ENCODE measurements around the gene VPS18. TPM values are rescaled to one million over a fixed set of nuclear protein-coding genes. Genes with fewer than 3 reads are reported as not detected.

The VPS18 gene
- total and polyA plus RNA-seq, 2 donors (not counting 3 experiments of a cell fraction or from before 2014, with no cell fraction given), result 29.3 to 32.8 TPM

DNA sequence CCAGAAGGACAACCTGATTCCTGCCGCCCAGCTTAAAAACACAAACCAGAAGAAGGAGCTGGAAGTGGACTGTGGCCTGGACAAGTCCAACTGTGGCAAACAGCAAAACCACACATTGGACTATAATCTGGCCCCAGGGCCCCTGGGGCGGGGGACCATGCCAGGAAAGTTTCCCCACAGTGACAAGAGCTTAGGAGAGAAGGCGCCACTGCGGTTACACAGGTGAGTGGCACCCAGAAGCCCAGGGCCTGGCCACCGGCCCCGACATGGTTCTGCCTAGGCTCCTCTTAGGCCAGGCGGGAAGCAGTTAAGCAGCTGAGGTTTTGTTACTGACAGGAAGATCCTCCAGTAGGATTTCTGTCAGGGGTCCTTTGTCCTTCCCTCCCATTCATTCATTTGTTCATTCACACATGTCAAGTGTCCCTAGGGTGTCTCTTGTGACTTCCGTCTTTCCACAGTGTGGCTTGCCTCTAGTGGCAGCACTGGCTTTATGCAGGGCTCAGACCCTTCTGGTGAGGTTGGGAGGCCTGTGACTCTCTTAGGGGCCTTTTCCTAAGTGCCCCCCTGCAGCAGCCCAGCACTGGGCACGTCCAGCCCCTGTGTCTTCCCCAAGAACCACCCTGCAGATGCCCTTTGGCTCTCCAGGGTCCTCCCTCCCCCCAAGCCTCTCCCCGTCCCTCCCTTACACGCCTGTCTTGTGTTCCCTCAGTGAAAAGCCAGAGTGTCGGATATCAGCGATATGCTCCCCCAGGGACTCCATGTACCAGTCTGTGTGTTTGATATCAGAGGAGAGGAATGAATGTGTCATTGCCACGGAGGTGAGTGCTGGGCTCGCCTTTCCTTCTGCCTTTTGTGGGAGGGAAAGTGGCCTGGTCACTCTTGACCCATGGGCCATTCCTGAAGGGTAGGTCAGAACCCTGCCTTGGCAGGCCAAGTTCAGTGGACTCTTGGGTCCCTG is 42.7 kb downstream of the VPS18 start:
- Histone ChIP-seq H4K20me1 (replicated peaks; ENCODE audit: control insufficient read depth, extremely low read depth, insufficient read depth, low read length) (no peaks in the 10 kb centered on the region), H3K9ac (replicated peaks; ENCODE audit: extremely low read depth, insufficient read depth, low read length) (no peak overlapping the region), H3K36me3 (ENCODE audit: control insufficient read depth in 2 of 2, extremely low read depth in 1 of 2, insufficient read depth in 2 of 2, low read length in 2 of 2) (peaks cover 0 to 49% of the 10 kb centered on the region in 2 experiments), H3K4me1 (ENCODE audit: control insufficient read depth, extremely low read depth, insufficient read depth, low read length) (peaks cover 18% of the 10 kb centered on the region), H3K27me3 (ENCODE audit: control insufficient read depth in 2 of 2, insufficient read depth in 2 of 2, low read length in 2 of 2) (no peaks in the 10 kb centered on the region), H3K9me1 (replicated peaks; ENCODE audit: control insufficient read depth, extremely low read depth, insufficient read depth, low read length) (no peaks in the 10 kb centered on the region), H3K27ac (ENCODE audit: insufficient read depth, low read depth, low read length) (no peak overlapping the region), H3K79me2 (ENCODE audit: control insufficient read depth, insufficient read depth, low read length) (no peaks in the 10 kb centered on the region), H3K4me2 (ENCODE audit: insufficient read depth, low read length) (no peak overlapping the region), H2AFZ (ENCODE audit: low read depth, low read length) (no peak overlapping the region), H3K9me3 (replicated peaks; ENCODE audit: control insufficient read depth, insufficient read depth, low read length) (no peaks in the 10 kb centered on the region), H3K4me3 (replicated peaks in 1 of 3; ENCODE audit: insufficient read depth in 1 of 3, low read depth in 1 of 3, low read length in 3 of 3) (no peak overlapping the region)
- ChIA-PET POLR2A (no interaction called here), CTCF (interaction anchor here (0.5 to 0.6 kb wide), 2 partner anchors 85 to 251 kb away, joined by 3 read pairs; no protein-coding TSS in a partner anchor)
- FAIRE-seq (no peak), DNase-seq (ENCODE audit: low read depth, low spot score) (no peak)
- dilution Hi-C loops (cut with MboI; ENCODE audit: extremely low pct_ligation_motif_present, low sequenced_read_pairs) (no loop called here), intact Hi-C loops (cut with micrococcal nuclease) (no loop called here)
- TF ChIP-seq POLR2A (IDR thresholded peaks at IDR 0.05; ENCODE audit: low read depth, low read length) (no peak), EZH2 (IDR thresholded peaks at IDR 0.05; ENCODE audit: borderline replicate concordance, low read depth, low read length, severe bottlenecking) (no peak), POLR2AphosphoS5 (IDR thresholded peaks at IDR 0.05; ENCODE audit: insufficient read depth, low read depth, low read length) (no peak), GATA2 (IDR thresholded peaks at IDR 0.05; ENCODE audit: insufficient read depth, insufficient read length, low read depth, low read length) (no peak), JUN (IDR thresholded peaks at IDR 0.05; ENCODE audit: borderline replicate concordance, insufficient read depth, insufficient read length, low read depth) (no peak), MYC (IDR thresholded peaks at IDR 0.05; ENCODE audit: low read depth, low read length) (no peak), FOS (IDR thresholded peaks at IDR 0.05; ENCODE audit: borderline replicate concordance, insufficient read depth, low read length) (no peak)
- TF ChIP-seq, protein P1, sequence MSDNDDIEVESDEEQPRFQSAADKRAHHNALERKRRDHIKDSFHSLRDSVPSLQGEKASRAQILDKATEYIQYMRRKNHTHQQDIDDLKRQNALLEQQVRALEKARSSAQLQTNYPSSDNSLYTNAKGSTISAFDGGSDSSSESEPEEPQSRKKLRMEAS (IDR thresholded peaks at IDR 0.05; ENCODE audit: insufficient read depth, insufficient read length), result no peak
- TF ChIP-seq, protein P2, sequence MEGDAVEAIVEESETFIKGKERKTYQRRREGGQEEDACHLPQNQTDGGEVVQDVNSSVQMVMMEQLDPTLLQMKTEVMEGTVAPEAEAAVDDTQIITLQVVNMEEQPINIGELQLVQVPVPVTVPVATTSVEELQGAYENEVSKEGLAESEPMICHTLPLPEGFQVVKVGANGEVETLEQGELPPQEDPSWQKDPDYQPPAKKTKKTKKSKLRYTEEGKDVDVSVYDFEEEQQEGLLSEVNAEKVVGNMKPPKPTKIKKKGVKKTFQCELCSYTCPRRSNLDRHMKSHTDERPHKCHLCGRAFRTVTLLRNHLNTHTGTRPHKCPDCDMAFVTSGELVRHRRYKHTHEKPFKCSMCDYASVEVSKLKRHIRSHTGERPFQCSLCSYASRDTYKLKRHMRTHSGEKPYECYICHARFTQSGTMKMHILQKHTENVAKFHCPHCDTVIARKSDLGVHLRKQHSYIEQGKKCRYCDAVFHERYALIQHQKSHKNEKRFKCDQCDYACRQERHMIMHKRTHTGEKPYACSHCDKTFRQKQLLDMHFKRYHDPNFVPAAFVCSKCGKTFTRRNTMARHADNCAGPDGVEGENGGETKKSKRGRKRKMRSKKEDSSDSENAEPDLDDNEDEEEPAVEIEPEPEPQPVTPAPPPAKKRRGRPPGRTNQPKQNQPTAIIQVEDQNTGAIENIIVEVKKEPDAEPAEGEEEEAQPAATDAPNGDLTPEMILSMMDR (IDR thresholded peaks at IDR 0.05; ENCODE audit: extremely low read depth in 1 of 2, insufficient read depth in 1 of 2, low read depth in 1 of 2, low read length in 2 of 2), result no peak
- no TSS peak for BruUV-seq (replicated peaks)

All from endothelial cell of umbilical vein (primary cell).